HepG2 (cell line): ENCODE data around the gene MIEF1. TPM values are rescaled to one million over a fixed set of nuclear protein-coding genes. Genes with fewer than 3 reads are reported as not detected.
A peak's percentile ranks its signal among the peaks of the same experiment; 100 is the strongest.

Experiments
- ATAD3A ChIP-seq: sonication (generic); formaldehyde crosslinking; IDR thresholded peaks from 2 replicates; pipeline ENCODE4 v1.4.0; 2020; ENCODE audit warnings: missing genetic modification reagents
- ATF2 ChIP-seq: sonication (generic); formaldehyde crosslinking; IDR thresholded peaks from 2 replicates; pipeline ENCODE4 v1.4.0; 2020; ENCODE audit warnings: missing genetic modification reagents
- BCL6 ChIP-seq: IDR thresholded peaks from 2 replicates; pipeline ENCODE4 v1.6.1; 2016; ENCODE audit warnings: missing genetic modification reagents, missing compliant biosample characterization
- CAMTA2 ChIP-seq: sonication (generic); formaldehyde crosslinking; IDR thresholded peaks from 2 replicates; pipeline ENCODE4 v1.4.0; 2020; ENCODE audit warnings: mild to moderate bottlenecking, missing genetic modification reagents, borderline replicate concordance
- FOSL1 ChIP-seq: sonication (generic); formaldehyde crosslinking; IDR thresholded peaks from 2 replicates; pipeline ENCODE4 v1.9.0; 2021; ENCODE audit warnings: missing genetic modification reagents, borderline replicate concordance
- KAT7 ChIP-seq: IDR thresholded peaks from 2 replicates; pipeline ENCODE4 v1.6.1; 2018; ENCODE audit warnings: borderline replicate concordance, missing compliant biosample characterization
- KDM3A ChIP-seq: IDR thresholded peaks from 2 replicates; pipeline ENCODE4 v1.6.1; 2018; ENCODE audit warnings: low read depth, missing compliant biosample characterization
- MAZ ChIP-seq, 2 experiments: sonication (generic) in 1 of 2; formaldehyde crosslinking in 1 of 2; IDR thresholded peaks; 2 replicates each; pipeline versions ENCODE4 v1.5.0 to v1.6.1; 2012 to 2020; ENCODE audit warnings: low read depth in 2 of 2, mild to moderate bottlenecking in 2 of 2, borderline replicate concordance in 1 of 2, improper control_type of control experiment in 1 of 2, low read length in 1 of 2, missing genetic modification reagents in 1 of 2, moderate library complexity in 1 of 2
- MEIS2 ChIP-seq: sonication (generic); formaldehyde crosslinking; IDR thresholded peaks from 2 replicates; pipeline ENCODE4 v1.9.0; 2021; ENCODE audit warnings: mild to moderate bottlenecking, missing genetic modification reagents
- MIER2 ChIP-seq: IDR thresholded peaks from 2 replicates; pipeline ENCODE4 v1.6.1; 2016; ENCODE audit warnings: missing biosample characterization, missing genetic modification reagents
- MYPOP ChIP-seq: sonication (generic); formaldehyde crosslinking; IDR thresholded peaks from 2 replicates; pipeline ENCODE4 v1.8.1; 2023; ENCODE audit warnings: mild to moderate bottlenecking, moderate library complexity, missing genetic modification reagents
- NCOR1 ChIP-seq: fragments of 200-600 bp; sonication (generic); IDR thresholded peaks from 2 replicates; pipeline ENCODE4 v1.7.0; 2017; ENCODE audit warnings: antibody characterized with exemption, low read length, borderline replicate concordance
- NR2C2 ChIP-seq: sonication (generic); formaldehyde crosslinking; IDR thresholded peaks from 2 replicates; pipeline ENCODE4 v1.4.0; 2020; ENCODE audit warnings: missing genetic modification reagents, mild to moderate bottlenecking, moderate library complexity, borderline replicate concordance
- RNF2 ChIP-seq: fragments of 450-650 bp; conservative IDR thresholded peaks from 2 replicates; pipeline ENCODE4 v1.6.1; 2016; ENCODE audit warnings: low read depth
- RXRA ChIP-seq: sonication (generic); formaldehyde crosslinking; IDR thresholded peaks from 2 replicates; pipeline ENCODE4 v1.5.1; 2020; ENCODE audit warnings: missing genetic modification reagents
- TAF1 ChIP-seq: sonication (generic); formaldehyde crosslinking; IDR thresholded peaks from 2 replicates; pipeline ENCODE4 v1.4.0; 2020; ENCODE audit warnings: missing genetic modification reagents
- TBX2 ChIP-seq: sonication (generic); formaldehyde crosslinking; IDR thresholded peaks from 2 replicates; pipeline ENCODE4 v1.5.0; 2020; ENCODE audit warnings: missing genetic modification reagents, mild to moderate bottlenecking, borderline replicate concordance
- TFAP4 ChIP-seq: sonication (generic); IDR thresholded peaks from 2 replicates; pipeline ENCODE4 v1.6.1; 2016; ENCODE audit warnings: low read depth, borderline replicate concordance
- THAP11 ChIP-seq: IDR thresholded peaks from 2 replicates; pipeline ENCODE4 v1.6.1; 2016; ENCODE audit warnings: missing biosample characterization, missing genetic modification reagents
- ZFP1 ChIP-seq: IDR thresholded peaks from 2 replicates; pipeline ENCODE4 v1.6.1; 2016
- ZFX ChIP-seq: sonication (generic); formaldehyde crosslinking; IDR thresholded peaks from 2 replicates; pipeline ENCODE4 v1.4.0; 2020; ENCODE audit warnings: mild to moderate bottlenecking, low read depth, missing genetic modification reagents, moderate library complexity
- ZNF746 ChIP-seq: sonication (generic); formaldehyde crosslinking; IDR thresholded peaks from 2 replicates; pipeline ENCODE4 v1.8.0; 2022; ENCODE audit warnings: mild to moderate bottlenecking, missing genetic modification reagents
- ZSCAN25 ChIP-seq: sonication (generic); formaldehyde crosslinking; IDR thresholded peaks from 2 replicates; pipeline ENCODE4 v1.8.0; 2022; ENCODE audit warnings: mild to moderate bottlenecking, missing genetic modification reagents
- polyA plus RNA-seq, 8 experiments: library from polyadenylated mRNA; depleted of rRNA in 3 of 8; stranded (reverse) in 7 of 8; unstranded in 1 of 8; fragments of >200 nt; fragmentation: Illumina TruSeq in 4 of 8; extraction: Trizol in 4 of 8; gene quantifications; 2 replicates each; pipeline versions ENCODE4 v1.2.1 to v1.2.3, GENCODE V29; 2011 to 2016; ENCODE audit warnings: low read depth in 4 of 8, missing spikeins in 1 of 8, mixed read lengths in 1 of 8; ENCODE audit not compliant: insufficient read depth in 1 of 8
- total RNA-seq, 5 experiments: library from RNA; depleted of rRNA; stranded (reverse); fragments of >200 nt; fragmentation: Illumina TruSeq; extraction: Trizol; gene quantifications; 2 replicates each; pipeline ENCODE4 v1.2.3, GENCODE V29; 2016; ENCODE audit warnings: low read depth in 1 of 5
- TF ChIP-seq, protein P1 (sequence below): sonication (generic); formaldehyde crosslinking; IDR thresholded peaks from 2 replicates; pipeline ENCODE4 v1.4.0; 2020; ENCODE audit warnings: mild to moderate bottlenecking, missing genetic modification reagents
- TF ChIP-seq, protein P2 (sequence below): sonication (generic); formaldehyde crosslinking; IDR thresholded peaks from 2 replicates; pipeline ENCODE4 v1.4.0; 2020; ENCODE audit warnings: mild to moderate bottlenecking, missing genetic modification reagents

Gene MIEF1
- total and polyA plus RNA-seq, 2 of the 13 experiments (the other 11 are each of a cell fraction or from before 2014, with no cell fraction given) = 21.7 to 34.8 TPM

- no peak for TF ChIP-seq NR2C2 (CRISPR knock-in tag)
- peak; percentile 87 for TF ChIP-seq RXRA (CRISPR knock-in tag)
- peak; percentile 63; the same call in 1 of the 2 replicates for TF ChIP-seq KDM3A
- TF ChIP-seq KAT7 (CRISPR knock-in tag) = peak; percentile 61; the same call in 1 of the 2 replicates
- peak; percentile 10; the same call in 1 of the 2 replicates for TF ChIP-seq THAP11 (CRISPR knock-in tag)
- no peak for TF ChIP-seq FOSL1 (CRISPR knock-in tag)
- TF ChIP-seq ZNF746 (CRISPR knock-in tag) = 0 out of 2 replicates have a peak, but pooled peaks have one; percentile 30
- no peak for TF ChIP-seq RNF2
- peak; percentile 9; the same call in 1 of the 2 replicates for TF ChIP-seq TAF1 (CRISPR knock-in tag)
- TF ChIP-seq ATAD3A = no peak
- TF ChIP-seq ZFX (CRISPR knock-in tag) = peak; percentile 72
- TF ChIP-seq ATF2 (CRISPR knock-in tag) = peak; percentile 27; the same call in 1 of the 2 replicates
- TF ChIP-seq TBX2 (CRISPR knock-in tag) = peak; percentile 73
- TF ChIP-seq ZSCAN25 = peak; percentile 88; the same call in 1 of the 2 replicates
- peak; percentile 76 for TF ChIP-seq MIER2 (CRISPR knock-in tag)
- peak; percentile 82; the same call in 1 of the 2 replicates for TF ChIP-seq TFAP4
- TF ChIP-seq MEIS2 (CRISPR knock-in tag) = peak; percentile 39; the same call in 1 of the 2 replicates
- TF ChIP-seq, protein P1, sequence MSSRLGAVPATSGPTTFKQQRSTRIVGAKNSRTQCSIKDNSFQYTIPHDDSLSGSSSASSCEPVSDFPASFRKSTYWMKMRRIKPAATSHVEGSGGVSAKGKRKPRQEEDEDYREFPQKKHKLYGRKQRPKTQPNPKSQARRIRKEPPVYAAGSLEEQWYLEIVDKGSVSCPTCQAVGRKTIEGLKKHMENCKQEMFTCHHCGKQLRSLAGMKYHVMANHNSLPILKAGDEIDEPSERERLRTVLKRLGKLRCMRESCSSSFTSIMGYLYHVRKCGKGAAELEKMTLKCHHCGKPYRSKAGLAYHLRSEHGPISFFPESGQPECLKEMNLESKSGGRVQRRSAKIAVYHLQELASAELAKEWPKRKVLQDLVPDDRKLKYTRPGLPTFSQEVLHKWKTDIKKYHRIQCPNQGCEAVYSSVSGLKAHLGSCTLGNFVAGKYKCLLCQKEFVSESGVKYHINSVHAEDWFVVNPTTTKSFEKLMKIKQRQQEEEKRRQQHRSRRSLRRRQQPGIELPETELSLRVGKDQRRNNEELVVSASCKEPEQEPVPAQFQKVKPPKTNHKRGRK (CRISPR knock-in tag) = no peak
- TF ChIP-seq CAMTA2 (CRISPR knock-in tag) = 0 out of 2 replicates have a peak, but pooled peaks have one; percentile 57
- TF ChIP-seq ZFP1 = 0 out of 2 replicates have a peak, but pooled peaks have one; percentile 40
- TF ChIP-seq MYPOP (CRISPR knock-in tag) = no peak
- TF ChIP-seq BCL6 = peak; percentile 48
- TF ChIP-seq, protein P2, sequence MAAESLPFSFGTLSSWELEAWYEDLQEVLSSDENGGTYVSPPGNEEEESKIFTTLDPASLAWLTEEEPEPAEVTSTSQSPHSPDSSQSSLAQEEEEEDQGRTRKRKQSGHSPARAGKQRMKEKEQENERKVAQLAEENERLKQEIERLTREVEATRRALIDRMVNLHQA (CRISPR knock-in tag) = no peak
- TF ChIP-seq NCOR1 = 0 out of 2 replicates have a peak, but pooled peaks have one; percentile 18
- TF ChIP-seq MAZ (IDR thresholded peaks at IDR 0.05; ENCODE audit: borderline replicate concordance, low read depth, low read length) = no peak
- TF ChIP-seq MAZ (CRISPR knock-in tag; IDR thresholded peaks at IDR 0.05; ENCODE audit: low read depth) = peak; percentile 61; the same call in 1 of the 2 replicates
These were observed 32.2 kb upstream of the MIEF1 start (continued) for GRCh38 chr22:39469681-39470450.
